Activated T-helper 17 cell treated with anti-CD3 and anti-CD28 coated beads, Interleukin-2, amount 50 U/mL, for 72 hours (primary cell): ENCODE measurements around the gene DPP6. TPM values are rescaled to one million over a fixed set of nuclear protein-coding genes. Genes with fewer than 3 reads are reported as not detected.
"Not testable (repeated sequence)": the region's sequence is repeated elsewhere in the genome, so short reads cannot be mapped to it uniquely, and the experiment has no call there.

ENCODE experiments used
- ATAC-seq: fragments of 150-1000 bp; cut with Tn5 transposase; replicated peaks from 2 replicates; pipeline ENCODE4 v1.10.0; 2021; ENCODE audit warnings: mild to moderate bottlenecking, moderate library complexity
- H3K27ac Mint-ChIP-seq: one replicate; pipeline ENCODE4 v1.8.0; 2022; ENCODE audit warnings: mixed read lengths
- H3K27me3 Mint-ChIP-seq: one replicate; pipeline ENCODE4 v1.8.0; 2022; ENCODE audit warnings: mixed read lengths
- H3K36me3 Mint-ChIP-seq: one replicate; pipeline ENCODE4 v1.8.0; 2022; ENCODE audit warnings: low read depth, mild to moderate bottlenecking, mixed read lengths
- H3K4me1 Mint-ChIP-seq: one replicate; pipeline ENCODE4 v1.8.0; 2022; ENCODE audit warnings: mixed read lengths
- H3K4me3 Mint-ChIP-seq: one replicate; pipeline ENCODE4 v1.8.0; 2022; ENCODE audit warnings: mild to moderate bottlenecking, mixed read lengths
- H3K9me3 Mint-ChIP-seq: one replicate; pipeline ENCODE4 v1.8.0; 2022; ENCODE audit warnings: mixed read lengths
- total RNA-seq, 2 donors: library from RNA; stranded (reverse); gene quantifications; one replicate each; pipeline ENCODE4 v1.2.3, GENCODE V29; 2022

Gene DPP6
- total RNA-seq, 2 donors from 2014 or later = not detected

GRCh38 chr7:154162921-154163320 is 110.7 kb downstream of the DPP6 start:
- not testable (repeated sequence) for H3K9me3 Mint-ChIP-seq, H3K27ac Mint-ChIP-seq, H3K4me1 Mint-ChIP-seq, H3K4me3 Mint-ChIP-seq, H3K27me3 Mint-ChIP-seq, H3K36me3 Mint-ChIP-seq, ATAC-seq

DNA sequence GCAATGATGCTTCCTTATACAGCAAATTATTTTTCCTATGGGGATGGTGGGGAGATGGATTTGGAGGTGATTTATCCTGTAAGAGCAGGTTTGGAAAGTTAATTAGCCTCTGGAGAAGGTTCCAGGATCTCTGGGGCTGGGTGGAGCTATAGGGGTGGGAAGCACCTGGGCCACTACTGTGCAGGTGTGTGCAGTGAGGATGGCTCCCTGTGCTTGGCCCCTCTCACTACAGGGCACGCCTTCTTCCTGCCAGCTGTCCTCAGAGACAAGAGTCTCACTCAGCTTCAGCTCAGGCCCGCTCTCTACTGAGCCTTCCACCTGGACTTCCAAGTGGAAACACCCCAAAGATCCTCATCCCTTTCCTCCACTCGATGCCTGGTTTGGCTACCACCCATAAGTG is 111.4 kb downstream of the DPP6 start:
- not testable (repeated sequence) for H3K9me3 Mint-ChIP-seq, H3K36me3 Mint-ChIP-seq, H3K27ac Mint-ChIP-seq, H3K4me1 Mint-ChIP-seq, ATAC-seq, H3K4me3 Mint-ChIP-seq, H3K27me3 Mint-ChIP-seq

GRCh38 chr7:154167051-154167450 is 114.9 kb downstream of the DPP6 start:
- peaks cover 4% of the 10 kb centered on the region for H3K9me3 Mint-ChIP-seq
- no peak for ATAC-seq
- H3K27me3 Mint-ChIP-seq = no peaks in the 10 kb centered on the region
- H3K4me1 Mint-ChIP-seq = no peaks in the 10 kb centered on the region
- H3K4me3 Mint-ChIP-seq = no peak overlapping the region
- no peaks in the 10 kb centered on the region for H3K36me3 Mint-ChIP-seq
- H3K27ac Mint-ChIP-seq = no peak overlapping the region

DNA sequence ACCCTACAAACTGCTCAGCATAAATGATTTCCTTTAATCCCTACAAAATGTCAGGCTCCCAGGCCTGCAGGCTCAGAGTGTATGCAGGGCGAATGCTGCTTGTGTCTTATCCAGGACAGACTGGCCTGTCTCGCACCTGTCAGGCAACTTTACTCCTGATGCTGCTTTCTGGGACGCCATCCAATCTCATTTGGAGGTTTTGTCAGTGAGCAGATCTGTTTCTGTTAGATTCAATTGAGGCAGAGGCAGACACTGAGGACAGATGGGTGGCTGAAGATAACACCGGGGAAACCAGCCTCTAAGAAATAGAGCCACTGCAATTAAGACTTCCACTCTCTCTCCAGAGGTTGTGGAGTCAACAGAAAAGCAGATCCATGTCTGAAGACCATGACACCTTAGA is 115.6 kb downstream of the DPP6 start:
- Mint-ChIP-seq H3K27ac (no peak overlapping the region), H3K4me3 (no peak overlapping the region), H3K27me3 (no peaks in the 10 kb centered on the region), H3K9me3 (peaks cover 4% of the 10 kb centered on the region), H3K4me1 (no peaks in the 10 kb centered on the region), H3K36me3 (no peaks in the 10 kb centered on the region)
- no peak for ATAC-seq

- H3K4me3 Mint-ChIP-seq = no peak overlapping the region
- ATAC-seq = no peak
- peaks cover 4% of the 10 kb centered on the region for H3K9me3 Mint-ChIP-seq
- H3K4me1 Mint-ChIP-seq = no peaks in the 10 kb centered on the region
- no peaks in the 10 kb centered on the region for H3K36me3 Mint-ChIP-seq
- no peak overlapping the region for H3K27ac Mint-ChIP-seq
- no peaks in the 10 kb centered on the region for H3K27me3 Mint-ChIP-seq
Observed at GRCh38 chr7:154171422-154171821, 119.2 kb downstream of the DPP6 start.

DNA sequence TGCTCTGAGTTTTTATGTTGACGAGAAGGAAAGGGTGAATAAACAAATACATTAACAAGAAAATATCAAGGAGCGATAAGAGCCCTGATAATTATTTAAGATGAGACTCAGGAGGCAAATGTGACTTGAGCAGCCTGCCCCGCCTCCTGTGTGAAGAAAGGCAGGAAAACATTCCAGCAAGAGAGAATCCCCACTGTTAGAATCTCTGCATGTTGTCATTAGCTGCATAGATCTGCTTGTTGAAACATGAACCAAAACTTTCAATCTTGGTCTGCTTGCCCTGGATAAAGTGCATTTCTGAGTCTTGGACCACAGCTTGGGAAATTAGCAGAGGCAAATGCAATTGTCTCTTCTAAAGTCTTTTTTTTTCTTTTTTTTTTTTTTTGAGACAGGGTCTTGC is 120.0 kb downstream of the DPP6 start:
- Mint-ChIP-seq H3K9me3 (peaks cover 4% of the 10 kb centered on the region), H3K4me1 (no peaks in the 10 kb centered on the region), H3K36me3 (no peaks in the 10 kb centered on the region), H3K27ac (no peak overlapping the region), H3K4me3 (no peak overlapping the region), H3K27me3 (no peaks in the 10 kb centered on the region)
- no peak for ATAC-seq

GRCh38 chr7:154177584-154177983 is 125.4 kb downstream of the DPP6 start:
- Mint-ChIP-seq H3K4me1 (no peaks in the 10 kb centered on the region), H3K36me3 (no peaks in the 10 kb centered on the region), H3K27ac (no peak overlapping the region), H3K27me3 (no peaks in the 10 kb centered on the region), H3K9me3 (no peaks in the 10 kb centered on the region), H3K4me3 (no peak overlapping the region)
- no peak for ATAC-seq

- peaks cover 5% of the 10 kb centered on the region for H3K27me3 Mint-ChIP-seq
- H3K9me3 Mint-ChIP-seq = no peaks in the 10 kb centered on the region
- no peaks in the 10 kb centered on the region for H3K4me1 Mint-ChIP-seq
- no peak overlapping the region for H3K27ac Mint-ChIP-seq
- no peak overlapping the region for H3K4me3 Mint-ChIP-seq
- no peaks in the 10 kb centered on the region for H3K36me3 Mint-ChIP-seq
- ATAC-seq = no peak
Observed at GRCh38 chr7:154178895-154179294, 126.7 kb downstream of the DPP6 start.

DNA sequence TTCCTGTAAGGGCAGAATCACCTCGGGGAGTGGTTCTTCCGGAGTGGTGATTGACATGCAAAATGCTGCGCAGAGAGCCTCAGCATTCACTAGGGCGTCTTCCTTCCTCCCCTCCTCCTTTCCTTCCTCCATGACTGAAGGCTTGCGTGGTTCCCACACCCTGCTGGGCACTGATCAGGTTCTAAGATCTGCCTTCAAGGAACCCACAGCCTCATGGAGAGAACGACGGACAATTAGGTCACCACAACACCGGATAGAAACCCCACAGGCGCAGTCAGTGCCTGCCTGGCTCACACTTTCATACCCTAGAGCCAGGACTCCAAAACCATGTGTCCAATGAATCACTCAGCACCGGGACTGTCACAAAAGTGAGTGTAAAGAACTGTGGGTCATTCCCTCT is 131.3 kb downstream of the DPP6 start:
- Mint-ChIP-seq H3K27ac (no peak overlapping the region), H3K9me3 (no peaks in the 10 kb centered on the region), H3K4me1 (no peaks in the 10 kb centered on the region), H3K27me3 (peaks cover 5% of the 10 kb centered on the region), H3K4me3 (no peak overlapping the region), H3K36me3 (no peaks in the 10 kb centered on the region)
- ATAC-seq = no peak

- Mint-ChIP-seq H3K27ac (no peak overlapping the region), H3K4me1 (no peaks in the 10 kb centered on the region), H3K9me3 (no peaks in the 10 kb centered on the region), H3K36me3 (no peaks in the 10 kb centered on the region), H3K27me3 (peaks cover 5% of the 10 kb centered on the region), H3K4me3 (no peak overlapping the region)
- ATAC-seq = no peak
Observed at GRCh38 chr7:154183946-154184345, 131.7 kb downstream of the DPP6 start.

DNA sequence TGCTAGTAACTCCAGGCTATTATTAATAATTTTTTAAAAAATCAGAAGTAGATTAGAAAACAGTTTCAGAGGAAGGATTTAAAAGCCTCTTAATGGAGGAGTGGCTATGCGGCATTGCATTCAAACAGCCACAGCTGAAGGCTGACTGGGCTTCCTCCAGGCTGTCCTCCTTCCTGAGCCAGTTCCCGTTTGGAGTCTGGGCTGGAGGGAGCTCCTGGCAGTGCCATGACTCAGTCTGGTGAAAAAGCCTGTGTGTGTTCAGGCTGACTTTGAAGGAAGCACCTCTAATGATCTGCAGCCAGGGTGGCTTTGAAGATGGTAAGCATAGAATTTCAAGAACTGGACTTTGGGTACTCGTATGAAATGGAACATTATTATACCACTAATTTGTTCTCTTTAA is 134.6 kb downstream of the DPP6 start:
- no peak overlapping the region for H3K4me3 Mint-ChIP-seq
- H3K27me3 Mint-ChIP-seq = peaks cover 5% of the 10 kb centered on the region
- H3K9me3 Mint-ChIP-seq = no peaks in the 10 kb centered on the region
- no peaks in the 10 kb centered on the region for H3K36me3 Mint-ChIP-seq
- no peak for ATAC-seq
- H3K4me1 Mint-ChIP-seq = no peaks in the 10 kb centered on the region
- no peak overlapping the region for H3K27ac Mint-ChIP-seq

DNA sequence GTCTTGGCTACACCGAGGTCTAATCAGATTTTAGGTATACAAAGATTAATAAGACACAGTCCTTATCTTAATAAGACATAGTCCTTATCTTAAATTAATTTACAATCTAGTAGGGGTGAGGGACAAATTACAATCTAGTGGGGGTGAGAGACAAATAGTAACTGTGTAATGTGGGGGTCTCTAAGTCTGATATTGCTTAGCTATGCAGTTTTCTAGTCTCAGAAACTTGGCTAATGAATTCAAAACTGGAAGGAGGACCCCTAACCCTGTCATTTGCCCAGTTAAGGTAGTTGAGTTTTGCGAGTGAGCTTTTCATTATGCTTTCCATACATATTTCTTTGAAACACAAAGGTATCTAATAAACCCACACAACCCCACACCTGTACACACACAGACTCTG is 136.1 kb downstream of the DPP6 start:
- Mint-ChIP-seq H3K27ac (no peak overlapping the region), H3K4me1 (no peaks in the 10 kb centered on the region), H3K36me3 (no peaks in the 10 kb centered on the region), H3K27me3 (no peaks in the 10 kb centered on the region), H3K9me3 (no peaks in the 10 kb centered on the region), H3K4me3 (no peak overlapping the region)
- no peak for ATAC-seq

- ATAC-seq = no peak
- H3K9me3 Mint-ChIP-seq = peaks cover 4% of the 10 kb centered on the region
- H3K4me3 Mint-ChIP-seq = no peak overlapping the region
- no peaks in the 10 kb centered on the region for H3K36me3 Mint-ChIP-seq
- H3K27ac Mint-ChIP-seq = no peak overlapping the region
- no peaks in the 10 kb centered on the region for H3K4me1 Mint-ChIP-seq
- H3K27me3 Mint-ChIP-seq = no peaks in the 10 kb centered on the region
Observed at GRCh38 chr7:154195266-154195665, 143.1 kb downstream of the DPP6 start.

- ATAC-seq = no peak
- no peaks in the 10 kb centered on the region for H3K27me3 Mint-ChIP-seq
- H3K27ac Mint-ChIP-seq = no peak overlapping the region
- H3K9me3 Mint-ChIP-seq = peaks cover 4% of the 10 kb centered on the region
- H3K36me3 Mint-ChIP-seq = no peaks in the 10 kb centered on the region
- no peaks in the 10 kb centered on the region for H3K4me1 Mint-ChIP-seq
- no peak overlapping the region for H3K4me3 Mint-ChIP-seq
Observed at GRCh38 chr7:154198481-154198880, 146.3 kb downstream of the DPP6 start.

DNA sequence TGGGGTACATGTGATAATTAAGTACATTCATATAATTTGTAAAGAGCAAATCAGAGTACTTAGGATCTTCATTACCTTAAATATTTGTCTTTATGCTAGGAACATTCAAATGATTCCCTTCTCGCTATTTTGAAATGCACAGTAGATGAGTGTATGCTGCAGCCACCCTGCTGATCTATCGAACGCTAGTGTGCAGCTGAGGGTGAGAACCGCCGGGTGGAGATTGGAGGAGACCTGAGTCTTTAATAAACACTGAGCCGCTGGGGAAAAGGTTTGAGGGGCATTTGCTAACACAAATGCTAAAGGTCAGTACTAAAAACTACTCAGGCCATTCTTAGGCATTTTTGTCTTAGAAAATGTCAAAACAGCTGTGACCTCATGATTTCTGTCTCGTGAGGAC is 148.0 kb downstream of the DPP6 start:
- Mint-ChIP-seq H3K27me3 (no peaks in the 10 kb centered on the region), H3K4me1 (no peaks in the 10 kb centered on the region), H3K36me3 (no peaks in the 10 kb centered on the region), H3K27ac (no peak overlapping the region), H3K4me3 (no peak overlapping the region), H3K9me3 (peaks cover 4% of the 10 kb centered on the region)
- ATAC-seq = no peak

- H3K9me3 Mint-ChIP-seq = peaks cover 5% of the 10 kb centered on the region
- H3K36me3 Mint-ChIP-seq = no peaks in the 10 kb centered on the region
- ATAC-seq = no peak
- H3K4me3 Mint-ChIP-seq = no peak overlapping the region
- H3K4me1 Mint-ChIP-seq = no peaks in the 10 kb centered on the region
- no peak overlapping the region for H3K27ac Mint-ChIP-seq
- no peaks in the 10 kb centered on the region for H3K27me3 Mint-ChIP-seq
Observed at GRCh38 chr7:154202002-154202401, 149.8 kb downstream of the DPP6 start.
